ENCODE results near the gene M1AP. TPM values are rescaled to one million over a fixed set of nuclear protein-coding genes. Genes with fewer than 3 reads are reported as not detected.
A peak's percentile ranks its signal among the peaks of the same experiment; 100 is the strongest.

Gene M1AP
- total and polyA plus RNA-seq, 2 of the 8 experiments (the other 6 are each of a cell fraction or from before 2014, with no cell fraction given) = 4.8 TPM

DNA sequence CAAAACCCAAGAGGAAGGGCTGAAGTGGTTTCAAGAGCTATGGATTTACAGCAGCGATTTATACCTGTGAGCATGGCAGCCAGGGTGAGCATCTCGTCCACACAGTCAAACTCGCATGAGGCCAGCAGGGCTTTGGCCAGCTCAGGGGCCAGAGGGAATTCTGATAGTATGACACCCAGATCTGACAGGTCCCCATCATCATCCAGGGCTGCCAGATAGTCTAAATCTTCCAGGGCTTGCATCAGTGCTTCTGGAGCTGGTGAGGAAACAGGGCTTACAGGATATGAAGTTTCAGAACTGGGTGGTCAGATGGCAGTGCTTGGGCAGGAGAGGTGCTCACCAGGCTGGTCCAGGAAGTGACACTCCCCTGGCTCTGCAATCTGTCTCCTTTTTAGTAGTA is 125.6 kb downstream of the M1AP start:
- FAIRE-seq = no peak
- H3K27me3 ChIP-seq (replicated peaks in 1 of 4; ENCODE audit: control insufficient read depth in 3 of 4, extremely low read depth in 1 of 4, insufficient read depth in 3 of 4, low read length in 3 of 4) = peaks cover 9 to 39% (median 30%) of the 10 kb centered on the region in 4 experiments

More for the DNA sequence above, 125.6 kb downstream of the M1AP start:
- Histone ChIP-seq H3K23ac (ENCODE audit: insufficient read length) (no peak overlapping the region), H3K4me2 (ENCODE audit: insufficient read depth in 1 of 2, low read depth in 2 of 2, low read length in 2 of 2) (no peak overlapping the region), H3K9me3 (ENCODE audit: insufficient read depth in 2 of 2, low read depth in 1 of 2, low read length in 1 of 2) (no peaks in the 10 kb centered on the region), H3K23me2 (ENCODE audit: low read depth, low read length) (no peaks in the 10 kb centered on the region), H3K79me1 (ENCODE audit: low read depth, low read length) (no peaks in the 10 kb centered on the region), H2BK5ac (ENCODE audit: low read depth, low read length) (no peak overlapping the region), H4K5ac (ENCODE audit: insufficient read length, low read depth, low read length) (no peak overlapping the region), H3K4me1 (replicated peaks in 1 of 4; ENCODE audit: control insufficient read depth in 3 of 4, insufficient read depth in 4 of 4, low read length in 3 of 4) (no peaks in the 10 kb centered on the region), H3K79me2 (ENCODE audit: control insufficient read depth in 1 of 2, insufficient read depth in 2 of 2, low read length in 2 of 2) (no peaks in the 10 kb centered on the region), H3K9ac (replicated peaks in 1 of 4; ENCODE audit: extremely low read depth in 1 of 4, low read depth in 3 of 4, low read length in 3 of 4) (no peak overlapping the region), H3K4ac (replicated peaks; ENCODE audit: insufficient read length, low read depth, low read length) (no peak overlapping the region), H4K91ac (replicated peaks; ENCODE audit: insufficient read length, low read length) (no peak overlapping the region), H2BK120ac (replicated peaks; ENCODE audit: low read depth, low read length) (no peak overlapping the region), H2BK15ac (ENCODE audit: low read length) (no peak overlapping the region), H3K56ac (replicated peaks; ENCODE audit: insufficient read length, low read depth, low read length) (peak overlapping the region; percentile 23), H3K36me3 (ENCODE audit: control insufficient read depth in 2 of 4, insufficient read depth in 4 of 4, low read length in 3 of 4) (peaks cover 5 to 13% (median 12%) of the 10 kb centered on the region in 4 experiments; a peak in 6 of 8 replicates), H4K8ac (ENCODE audit: extremely low read depth, insufficient read depth, low read length) (no peak overlapping the region), H2BK20ac (ENCODE audit: low read length) (no peak overlapping the region), H3K18ac (ENCODE audit: extremely low read depth, low read length) (no peak overlapping the region), H2AFZ (ENCODE audit: low read length) (no peak overlapping the region), H2BK12ac (ENCODE audit: low read depth, low read length) (no peak overlapping the region), H2AK5ac (ENCODE audit: low read depth, low read length) (no peak overlapping the region), H4K20me1 (replicated peaks in 1 of 2; ENCODE audit: control insufficient read depth in 1 of 2, insufficient read depth in 2 of 2, low read length in 2 of 2) (no peaks in the 10 kb centered on the region), H3K14ac (ENCODE audit: insufficient read length) (no peak overlapping the region), H3K27ac (ENCODE audit: low read depth, low read length) (no peak overlapping the region), H3K4me3 (ENCODE audit: extremely low read depth in 1 of 4, insufficient read depth in 2 of 4, low read depth in 3 of 4, low read length in 4 of 4) (no peak overlapping the region)
- ChIA-PET CTCF (ENCODE audit: partially characterized antibody) (interaction anchor here (0.8 to 1.4 kb wide), 6 partner anchors 9 to 50 kb away, joined by 3 to 5 read pairs (median 4); partner anchors contain the start of gene MRPL53), POLR2A (ENCODE audit: partially characterized antibody) (interaction anchor here (0.7 to 1.7 kb wide), 6 partner anchors 16 to 50 kb away, joined by 3 read pairs; partner anchors contain the start of gene MRPL53)
- TF ChIP-seq, protein P1, sequence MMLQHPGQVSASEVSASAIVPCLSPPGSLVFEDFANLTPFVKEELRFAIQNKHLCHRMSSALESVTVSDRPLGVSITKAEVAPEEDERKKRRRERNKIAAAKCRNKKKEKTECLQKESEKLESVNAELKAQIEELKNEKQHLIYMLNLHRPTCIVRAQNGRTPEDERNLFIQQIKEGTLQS (IDR thresholded peaks at IDR 0.05; ENCODE audit: insufficient read depth, low read depth, low read length) = no peak
- TF ChIP-seq KDM1A (IDR thresholded peaks at IDR 0.05; ENCODE audit: borderline replicate concordance, low read length) (no peak), SP2 (IDR thresholded peaks at IDR 0.05; ENCODE audit: low read length) (no peak), FOSL1 (IDR thresholded peaks at IDR 0.05; ENCODE audit: insufficient read depth, low read depth, low read length) (no peak)
- WGBS, 2 experiments (ENCODE audit: extremely low coverage in 1 of 2, insufficient coverage in 1 of 2, insufficient read length in 1 of 2, insufficient replicate concordance in 2 of 2, low coverage in 1 of 2, low lambda C conversion rate in 2 of 2, missing lambda C conversion rate in 1 of 2) = 77% methylated on average over 3 of the region's 3 CpGs; no CpG with 5 or more reads in 1 of the 2 experiments
- DNase-seq (ENCODE audit: low read depth in 1 of 2, low spot score in 2 of 2) = no peak
